ENCODE results near the gene HSPB2.
"Not testable (repeated sequence)": the region's sequence is repeated elsewhere in the genome, so short reads cannot be mapped to it uniquely, and the experiment has no call there.

HSPB2 gene

GRCh38 chr11:111882202-111882601, 30.3 kb upstream of the HSPB2 start:
- no peak for TF ChIP-seq Cebpa-rat (IDR thresholded peaks at IDR 0.05)
- H3K27me3 ChIP-seq, result no peaks in the 10 kb centered on the region
- H3K9ac ChIP-seq, result no peak overlapping the region
- no peaks in the 10 kb centered on the region for H3K36me3 ChIP-seq
- H3K9me3 ChIP-seq (replicated peaks in 1 of 11), result no peaks in the 10 kb centered on the region
- peak overlapping the region in 1 of 11 experiments; percentile 13; a peak in 1 of 22 replicates for H3K4me2 ChIP-seq
- peaks cover 8 to 29% (median 16%) of the 10 kb centered on the region in 10 experiments for H3K4me1 ChIP-seq
- H4K20me1 ChIP-seq, result no peaks in the 10 kb centered on the region
- no peak overlapping the region for H3K27ac ChIP-seq
- H3K4me3 ChIP-seq, result no peak overlapping the region

GRCh38 chr11:111885053-111885452, 27.5 kb upstream of the HSPB2 start:
- H3K9me3 ChIP-seq (replicated peaks in 1 of 11); H3K9ac ChIP-seq; H3K36me3 ChIP-seq; H3K4me1 ChIP-seq; H3K4me3 ChIP-seq; H3K27me3 ChIP-seq; H4K20me1 ChIP-seq; H3K4me2 ChIP-seq; H3K27ac ChIP-seq: not testable (repeated sequence)

- Histone ChIP-seq H3K4me1 (peaks cover 0 to 9% (median 0%) of the 10 kb centered on the region in 10 experiments; a peak in 2 of 20 replicates), H3K36me3 (no peaks in the 10 kb centered on the region), H3K27ac (no peak overlapping the region), H3K4me3 (no peak overlapping the region), H3K27me3 (no peaks in the 10 kb centered on the region), H3K4me2 (no peak overlapping the region), H4K20me1 (no peaks in the 10 kb centered on the region), H3K9ac (no peak overlapping the region), H3K9me3 (replicated peaks in 1 of 11) (no peaks in the 10 kb centered on the region)
- no peak for TF ChIP-seq Cebpa-rat (IDR thresholded peaks at IDR 0.05)
Measured at GRCh38 chr11:111886032-111886431, 26.5 kb upstream of the HSPB2 start.

- Histone ChIP-seq H3K36me3 (no peaks in the 10 kb centered on the region), H3K4me2 (no peak overlapping the region), H3K4me1 (peaks cover 0 to 4% (median 0%) of the 10 kb centered on the region in 10 experiments; a peak in 2 of 20 replicates), H3K27ac (no peak overlapping the region), H3K9ac (no peak overlapping the region), H3K4me3 (no peak overlapping the region), H3K27me3 (no peaks in the 10 kb centered on the region), H3K9me3 (replicated peaks in 1 of 11) (peaks cover 0 to 6% (median 0%) of the 10 kb centered on the region in 11 experiments; a peak in 3 of 22 replicates), H4K20me1 (no peaks in the 10 kb centered on the region)
- peak in 3 of 11 experiments; percentile 11 to 33 (median 33); a peak in 2 of 22 replicates for TF ChIP-seq Cebpa-rat (IDR thresholded peaks at IDR 0.05)
Measured at GRCh38 chr11:111886844-111887243, 25.7 kb upstream of the HSPB2 start.

- no peaks in the 10 kb centered on the region; a peak in 1 of 22 replicates for H3K36me3 ChIP-seq
- no peak for TF ChIP-seq Cebpa-rat (IDR thresholded peaks at IDR 0.05)
- H3K9ac ChIP-seq, result no peak overlapping the region
- no peaks in the 10 kb centered on the region for H3K27me3 ChIP-seq
- no peaks in the 10 kb centered on the region for H4K20me1 ChIP-seq
- H3K4me3 ChIP-seq, result no peak overlapping the region; a peak in 1 of 20 replicates
- H3K4me2 ChIP-seq, result no peak overlapping the region
- no peak overlapping the region for H3K27ac ChIP-seq
- peaks cover 0 to 4% (median 0%) of the 10 kb centered on the region in 10 experiments; a peak in 3 of 20 replicates for H3K4me1 ChIP-seq
- H3K9me3 ChIP-seq (replicated peaks in 1 of 11), result peaks cover 16 to 33% (median 23%) of the 10 kb centered on the region in 11 experiments
Measured at GRCh38 chr11:111905411-111905810, 7.1 kb upstream of the HSPB2 start.

- Histone ChIP-seq H3K4me1 (peaks cover 0 to 4% (median 0%) of the 10 kb centered on the region in 10 experiments; a peak in 3 of 20 replicates), H3K36me3 (no peaks in the 10 kb centered on the region; a peak in 1 of 22 replicates), H3K27ac (no peak overlapping the region), H3K9ac (no peak overlapping the region), H3K27me3 (no peaks in the 10 kb centered on the region), H4K20me1 (no peaks in the 10 kb centered on the region), H3K9me3 (replicated peaks in 1 of 11) (peaks cover 16 to 33% (median 23%) of the 10 kb centered on the region in 11 experiments), H3K4me3 (no peak overlapping the region), H3K4me2 (no peak overlapping the region)
- TF ChIP-seq Cebpa-rat (IDR thresholded peaks at IDR 0.05), result no peak
Measured at GRCh38 chr11:111906680-111907079, 5.9 kb upstream of the HSPB2 start.

GRCh38 chr11:111908639-111909305, 3.8 kb upstream of the HSPB2 start:
- H3K36me3 ChIP-seq, result no peaks in the 10 kb centered on the region; a peak in 1 of 22 replicates
- no peak overlapping the region for H3K4me2 ChIP-seq

GRCh38 chr11:111909378-111909777, 3.2 kb upstream of the HSPB2 start:
- no peak overlapping the region for H3K4me2 ChIP-seq
- TF ChIP-seq Cebpa-rat (IDR thresholded peaks at IDR 0.05), result no peak

More at GRCh38 chr11:111908639-111909305, 3.8 kb upstream of the HSPB2 start:
- no peak overlapping the region for H3K4me3 ChIP-seq
- H3K27me3 ChIP-seq, result no peaks in the 10 kb centered on the region
- peaks cover 0 to 4% (median 0%) of the 10 kb centered on the region in 10 experiments; a peak in 3 of 20 replicates for H3K4me1 ChIP-seq
- TF ChIP-seq Cebpa-rat (IDR thresholded peaks at IDR 0.05), result no peak
- no peak overlapping the region for H3K27ac ChIP-seq
- peaks cover 16 to 30% (median 23%) of the 10 kb centered on the region in 11 experiments for H3K9me3 ChIP-seq (replicated peaks in 1 of 11)
- no peaks in the 10 kb centered on the region for H4K20me1 ChIP-seq
- no peak overlapping the region for H3K9ac ChIP-seq

GRCh38 chr11:111910676-111911562, 1.6 kb upstream of the HSPB2 start:
- TF ChIP-seq Cebpa-rat (IDR thresholded peaks at IDR 0.05), result no peak
- Histone ChIP-seq H3K4me1 (no peaks in the 10 kb centered on the region), H3K9me3 (replicated peaks in 1 of 11) (peaks cover 0 to 9% (median 3%) of the 10 kb centered on the region in 11 experiments; a peak in 15 of 22 replicates), H3K4me3 (no peak overlapping the region), H3K27me3 (no peaks in the 10 kb centered on the region), H4K20me1 (no peaks in the 10 kb centered on the region), H3K4me2 (no peak overlapping the region), H3K36me3 (no peaks in the 10 kb centered on the region), H3K9ac (no peak overlapping the region), H3K27ac (no peak overlapping the region)

More at GRCh38 chr11:111909378-111909777, 3.2 kb upstream of the HSPB2 start:
- Histone ChIP-seq H3K4me3 (no peak overlapping the region), H3K27me3 (no peaks in the 10 kb centered on the region), H3K4me1 (peaks cover 0 to 4% (median 0%) of the 10 kb centered on the region in 10 experiments; a peak in 3 of 20 replicates), H3K9me3 (replicated peaks in 1 of 11) (peaks cover 13 to 24% (median 18%) of the 10 kb centered on the region in 11 experiments), H3K27ac (no peak overlapping the region), H4K20me1 (no peaks in the 10 kb centered on the region), H3K36me3 (no peaks in the 10 kb centered on the region; a peak in 1 of 22 replicates), H3K9ac (no peak overlapping the region)

All from BLaER1 treated with 17β-estradiol and CSF1 and Interleukin-3, amounts not matched to agents 10 nM and 100 nM (cell line).